ENCODE measurements around the gene STIMATE.

Gene STIMATE

DNA sequence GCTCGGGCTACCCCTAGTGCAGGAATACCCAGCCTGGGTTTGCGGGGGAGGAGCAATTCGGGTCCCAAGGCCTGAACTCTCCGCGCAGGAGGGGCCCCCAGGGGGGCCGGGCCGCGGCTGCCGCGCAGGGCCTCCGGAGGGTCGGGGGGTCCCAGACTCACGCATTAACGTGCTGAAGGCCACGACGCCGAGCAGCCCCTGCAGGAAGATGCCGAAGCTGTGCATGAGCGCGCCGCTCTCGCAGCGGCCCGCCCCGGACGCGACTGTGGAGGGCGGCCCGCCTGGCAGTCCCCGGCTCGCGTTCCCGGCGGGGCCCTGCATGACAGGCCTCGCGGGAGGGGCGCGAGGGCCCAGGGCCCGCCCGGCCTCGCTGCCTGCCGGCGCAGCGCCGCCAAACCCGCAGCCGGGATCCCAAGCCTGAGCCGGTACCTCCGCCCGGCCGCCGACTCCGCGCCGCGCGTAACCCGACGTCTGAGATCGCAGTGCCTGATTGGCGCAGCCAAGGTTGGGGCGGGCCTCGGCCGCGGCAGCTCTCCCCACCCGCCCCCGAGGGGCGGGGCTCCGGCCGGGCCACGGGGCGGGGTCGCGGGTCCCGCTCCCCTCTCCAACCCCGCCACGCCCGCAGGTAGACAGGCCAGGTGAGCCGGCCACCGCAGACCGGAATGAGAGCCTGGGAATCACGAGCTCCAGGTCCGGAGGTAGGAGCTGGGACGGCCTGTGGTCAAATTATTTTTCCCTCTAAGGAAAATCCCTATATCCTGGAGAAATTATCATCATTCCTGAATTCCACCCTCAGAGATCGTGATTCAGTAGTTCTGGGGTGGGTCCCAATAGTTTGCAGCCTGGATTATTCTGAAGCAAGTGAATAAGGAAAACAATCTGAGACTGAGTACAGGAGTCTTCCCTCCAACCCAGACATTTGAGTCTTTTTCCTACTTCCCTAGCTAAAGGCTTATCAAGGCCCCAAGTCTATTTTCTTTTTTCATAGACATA is at the start of gene STIMATE:
Gene STIMATE, minus strand, starts transcription at position 419 of the 993 bp plus-strand sequence. Its CDS starts 98 bp downstream, at position 321.
- peak; percentile 82 for DNase-seq (ENCODE audit: low spot score)

DNA sequence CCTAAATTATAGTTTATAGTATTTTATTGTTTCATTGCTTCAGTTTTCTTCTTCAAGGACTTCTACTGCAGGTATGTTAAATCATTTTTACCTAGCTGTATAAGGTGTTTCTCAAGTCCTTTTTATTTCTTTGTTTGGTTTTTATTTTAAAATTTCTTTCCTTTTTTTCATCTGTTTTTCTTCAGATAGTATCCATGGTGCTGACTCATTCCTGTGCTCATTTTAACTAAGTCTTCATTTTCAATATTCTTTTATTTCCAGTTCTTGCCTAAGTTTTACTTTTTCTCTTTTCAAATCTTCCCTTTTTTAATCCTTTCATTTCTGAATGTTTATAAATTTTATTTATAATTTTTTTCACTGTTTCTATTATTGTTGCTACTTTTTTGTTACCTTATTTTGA is 42.3 kb upstream of the STIMATE start:
- no peak for DNase-seq (ENCODE audit: low spot score)

DNA sequence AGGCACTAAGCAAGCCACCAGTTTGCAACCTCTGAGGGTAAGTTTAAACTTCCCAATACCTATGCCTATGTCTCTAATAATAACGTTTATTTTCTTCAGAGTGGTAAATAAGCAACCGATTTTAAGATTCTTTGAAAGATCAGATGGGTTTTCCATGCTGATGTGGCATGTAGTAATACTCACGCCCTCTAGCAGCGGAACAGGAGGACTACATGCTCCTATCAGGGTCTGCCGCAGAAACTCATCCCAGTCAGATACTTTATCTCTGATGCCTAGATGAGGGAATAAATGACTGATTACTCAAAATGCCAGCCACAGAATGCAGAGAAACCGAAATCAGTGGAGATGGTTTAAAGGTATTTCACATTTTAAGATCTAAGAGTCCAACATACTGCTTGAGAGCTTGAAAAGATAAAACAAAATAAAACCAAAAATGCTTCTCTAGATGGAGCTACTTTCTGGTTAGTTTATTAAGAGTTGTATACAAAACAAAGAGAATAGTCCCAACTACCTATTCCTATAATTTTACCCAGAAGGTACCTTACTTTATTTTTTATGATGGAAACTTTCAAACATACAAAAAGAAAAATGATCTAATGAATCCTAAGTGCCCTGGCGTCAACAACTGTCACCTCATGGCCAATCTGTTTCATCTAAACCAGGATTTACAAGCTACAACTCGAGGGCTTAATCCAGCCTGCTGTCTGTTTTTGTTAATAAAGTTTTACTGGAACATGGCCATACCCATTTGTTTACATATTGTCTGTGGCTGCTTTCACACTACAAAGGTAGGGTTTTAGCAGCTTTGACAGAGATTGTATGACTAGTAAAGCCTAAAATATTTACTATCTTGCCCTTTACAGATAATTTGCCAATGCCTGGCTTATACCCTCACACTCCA is 37.5 kb upstream of the STIMATE start:
- DNase-seq (ENCODE audit: low spot score) = peak; percentile 76

DNA sequence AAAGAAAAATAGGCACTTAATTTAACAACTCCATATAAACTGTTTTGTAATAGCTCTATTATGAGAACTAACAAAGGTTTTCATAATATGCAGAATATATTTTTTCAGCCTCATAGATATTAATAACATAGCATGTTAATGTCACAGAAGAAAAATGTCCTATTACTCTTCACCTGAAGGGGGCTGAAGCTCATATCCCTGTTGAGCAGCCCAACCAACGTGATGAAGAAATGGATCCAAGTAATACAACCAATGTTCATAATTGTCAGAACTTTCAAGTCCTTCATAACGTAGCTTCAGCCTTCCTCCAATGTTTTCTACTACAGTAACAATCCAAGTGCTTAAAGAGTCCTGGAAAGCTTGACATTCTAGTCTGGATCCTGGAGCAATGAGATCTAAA is 34.5 kb upstream of the STIMATE start:
- no peak for DNase-seq (ENCODE audit: low spot score)

DNA sequence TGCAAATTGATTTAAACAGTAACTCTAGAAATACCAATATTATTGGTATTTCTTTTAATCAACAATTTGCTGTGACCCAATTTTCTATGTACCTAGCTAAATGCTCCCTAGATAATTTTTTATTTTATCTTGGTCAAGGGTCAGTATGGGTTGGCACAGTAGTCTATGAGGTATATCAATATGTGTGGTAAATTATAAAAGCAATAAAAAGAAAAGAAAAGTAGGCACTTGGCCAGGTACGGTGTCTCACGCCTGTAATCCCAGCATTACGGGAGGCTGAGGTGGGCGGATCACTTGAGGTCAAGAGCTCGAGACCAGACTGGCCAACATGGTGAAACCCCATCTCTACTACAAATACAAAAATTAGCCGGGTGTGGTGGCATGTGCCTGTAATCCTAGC is 34.0 kb upstream of the STIMATE start:
- DNase-seq (ENCODE audit: low spot score) = no peak

DNA sequence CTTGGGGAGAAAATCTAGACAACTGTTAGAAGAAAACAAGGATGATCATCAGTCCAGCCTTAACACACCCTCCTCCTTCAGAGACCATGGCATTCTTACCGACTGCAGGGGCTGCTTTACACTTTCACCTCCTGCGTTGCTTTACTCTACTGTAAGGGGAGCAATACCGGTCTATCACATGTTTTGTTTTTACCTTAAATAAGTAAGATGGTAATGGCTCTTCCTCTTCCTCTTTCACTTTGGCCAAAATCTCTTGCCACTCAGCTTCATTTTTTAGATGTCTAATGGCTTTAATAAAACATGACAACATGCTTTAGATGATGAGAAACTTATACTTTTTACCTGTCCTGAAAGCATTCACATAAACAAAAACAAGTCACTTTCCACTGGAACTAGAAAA is 33.4 kb upstream of the STIMATE start:
- DNase-seq (ENCODE audit: low spot score) = no peak

DNA sequence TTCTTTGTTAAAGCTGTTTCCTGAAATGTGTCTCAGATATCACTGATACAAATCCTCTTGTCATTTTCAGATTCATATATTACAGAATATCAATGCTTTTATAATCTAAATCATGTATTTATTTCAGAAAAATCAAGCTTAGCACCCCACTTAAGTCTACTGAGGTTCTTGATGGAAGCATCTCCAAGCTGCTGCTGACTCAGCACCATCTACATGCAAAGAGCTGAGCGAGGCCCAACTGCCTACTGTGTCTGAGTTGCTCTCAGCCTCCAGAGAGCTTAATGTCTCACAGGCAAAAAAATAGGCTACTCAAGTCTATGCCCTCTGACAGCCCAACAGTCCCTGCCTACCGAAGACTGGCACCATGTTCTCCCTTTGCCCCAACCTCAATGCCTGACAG is 29.2 kb upstream of the STIMATE start:
- no peak for DNase-seq (ENCODE audit: low spot score)

DNA sequence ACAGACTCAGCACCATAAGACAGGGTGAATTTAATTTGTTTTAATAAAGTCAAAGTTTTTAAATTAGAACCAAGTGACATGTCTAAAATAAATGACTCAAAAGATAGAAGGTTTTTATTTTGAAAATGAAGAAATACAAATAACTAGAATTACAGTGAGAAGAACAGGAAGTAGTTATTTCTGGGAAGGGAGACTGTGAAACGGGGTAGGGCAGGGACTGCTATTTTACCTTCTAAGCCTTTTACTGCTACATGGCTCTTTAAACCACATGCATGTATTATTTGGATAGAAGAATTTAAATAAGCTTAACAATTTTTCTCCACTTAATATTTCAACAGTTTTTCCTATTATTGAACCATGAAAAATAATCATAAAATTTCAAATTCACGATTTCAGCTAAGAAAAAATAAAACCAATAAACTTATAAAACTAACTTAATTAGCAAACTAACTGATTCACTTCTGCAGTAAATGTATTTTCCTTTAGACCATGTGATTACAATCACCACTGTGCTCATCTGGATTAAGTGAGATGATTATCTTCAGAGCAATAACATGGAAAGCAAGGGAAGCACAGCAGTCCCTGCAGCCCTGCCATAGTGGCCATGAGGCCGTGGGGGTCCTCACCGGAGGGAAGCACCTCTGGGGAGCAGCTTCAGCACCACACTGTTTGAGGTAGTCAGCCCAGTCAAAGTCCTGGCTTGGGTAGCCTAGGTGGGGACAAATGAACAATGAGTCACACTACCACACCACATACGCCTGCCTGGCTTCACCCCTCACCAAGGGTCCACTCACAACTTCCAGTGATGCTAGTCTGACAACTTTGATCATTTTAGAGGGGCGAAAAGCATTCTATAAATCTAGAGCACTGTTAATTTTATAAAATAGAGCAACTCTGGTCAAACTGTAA is 28.3 kb upstream of the STIMATE start:
- DNase-seq (ENCODE audit: low spot score) = no peak

DNA sequence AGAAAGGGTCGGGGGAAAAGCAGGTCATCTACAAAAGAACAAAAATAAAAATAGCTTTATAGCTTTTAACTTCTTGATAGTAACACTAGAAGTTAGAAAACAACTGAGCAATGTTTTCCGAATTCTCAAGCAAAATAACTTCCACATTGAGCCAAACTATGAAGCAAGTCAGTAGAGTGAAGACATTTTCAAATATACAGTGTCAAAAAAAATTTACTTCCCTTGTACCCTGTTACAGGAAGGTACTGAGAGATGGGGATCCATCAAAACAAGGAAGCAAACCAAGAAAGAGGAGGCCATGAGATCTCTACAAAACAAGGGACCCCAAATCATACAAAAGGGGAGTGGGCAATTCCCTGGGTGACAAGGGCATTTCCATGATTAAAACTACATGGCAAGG is 26.6 kb upstream of the STIMATE start:
- no peak for DNase-seq (ENCODE audit: low spot score)

DNA sequence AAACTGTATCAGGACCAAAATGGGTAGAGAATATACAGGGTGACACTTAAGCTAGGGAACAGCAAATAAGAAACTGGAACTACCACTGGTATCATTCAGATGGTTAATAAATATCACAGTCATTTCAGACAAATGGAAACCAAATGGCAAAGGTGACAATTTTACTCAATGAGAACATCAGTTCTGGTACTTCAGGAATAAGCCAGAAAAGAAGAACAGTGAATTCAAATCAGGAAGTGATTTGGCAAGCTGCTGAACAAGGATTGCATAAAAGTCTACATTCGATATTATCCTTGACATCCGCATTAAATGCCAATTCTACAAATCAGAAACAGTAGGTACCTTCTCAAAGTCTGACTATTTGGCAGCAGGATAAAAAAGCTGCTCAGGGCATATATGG is 23.5 kb upstream of the STIMATE start:
- DNase-seq (ENCODE audit: low spot score) = peak; percentile 22

DNA sequence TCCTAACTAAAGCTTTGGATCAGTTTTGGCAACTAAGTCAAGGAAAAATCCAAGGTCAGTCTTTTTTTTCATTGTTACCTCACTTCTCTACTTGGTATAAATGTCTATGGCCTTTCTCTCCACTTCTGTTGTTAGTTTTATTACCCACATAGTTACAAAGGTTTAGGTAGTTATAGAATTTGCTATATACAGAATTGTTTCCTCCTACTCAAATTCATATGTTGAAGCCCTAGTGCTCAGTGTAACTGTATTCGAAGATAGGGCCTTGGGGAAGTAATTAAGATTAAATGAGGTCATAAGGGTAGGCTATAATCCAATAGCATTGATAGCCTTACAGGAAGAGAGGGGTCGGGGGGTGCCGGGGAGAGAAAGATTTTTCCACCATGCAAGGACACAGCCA is 19.7 kb upstream of the STIMATE start:
- DNase-seq (ENCODE audit: low spot score) = no peak

DNA sequence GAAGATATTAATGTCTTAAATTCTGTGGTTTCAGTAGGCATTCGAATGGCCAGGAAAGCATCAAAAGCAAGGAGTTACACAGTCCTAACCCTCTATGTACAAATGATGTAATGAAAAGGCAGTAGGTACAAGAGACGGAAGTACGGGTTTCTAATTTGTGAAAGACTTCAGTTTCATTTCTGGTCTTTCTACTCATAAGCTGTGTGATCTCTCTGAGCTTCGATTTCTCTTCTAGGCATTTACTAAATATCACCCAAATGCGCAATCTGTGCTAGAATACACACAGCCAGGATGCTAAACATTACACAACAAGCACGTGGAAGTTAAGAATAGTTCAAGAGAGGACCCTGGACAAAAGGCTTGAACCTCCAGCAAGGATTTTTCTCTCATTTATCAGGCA is 17.9 kb upstream of the STIMATE start:
- DNase-seq (ENCODE audit: low spot score) = peak; percentile 28

DNA sequence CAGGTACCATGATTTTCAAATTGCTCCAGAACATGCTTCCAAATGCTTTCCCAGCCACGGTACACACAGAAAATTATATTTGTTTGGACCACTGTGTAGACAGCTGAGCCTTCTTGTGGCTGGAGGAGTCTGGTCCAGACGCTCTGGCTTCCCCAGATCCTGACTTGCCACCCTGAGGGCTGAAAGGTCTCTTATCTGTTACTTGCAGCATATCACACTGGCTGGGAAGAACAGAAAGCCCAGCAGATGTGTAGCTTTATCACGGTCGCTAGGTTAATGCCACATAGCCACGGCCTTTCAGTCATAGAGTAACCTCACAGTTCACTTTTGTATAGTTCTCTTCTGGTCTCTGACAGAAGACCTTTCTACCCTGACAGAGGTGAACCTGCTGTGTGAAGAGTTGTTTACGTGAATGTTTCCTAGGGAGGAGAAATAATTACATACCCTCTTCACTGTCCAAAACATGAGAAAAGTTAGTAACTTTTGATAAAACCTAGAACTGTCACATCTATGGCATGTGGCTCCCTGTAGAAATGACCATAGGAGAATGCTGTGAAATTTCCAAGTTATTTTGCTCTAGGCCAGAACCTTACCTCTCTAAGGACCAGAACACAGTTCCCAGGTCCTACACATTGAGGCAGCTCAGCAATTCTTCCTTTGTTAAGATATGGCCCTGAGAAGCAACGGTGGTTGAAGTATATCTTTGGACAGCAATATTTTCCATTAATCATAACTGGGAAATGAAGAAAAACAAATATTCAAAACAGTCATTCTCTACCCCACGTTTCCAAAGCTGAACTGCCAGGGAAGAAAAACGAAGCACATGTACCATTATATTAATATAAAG is 15.8 kb upstream of the STIMATE start:
- DNase-seq (ENCODE audit: low spot score) = no peak

DNA sequence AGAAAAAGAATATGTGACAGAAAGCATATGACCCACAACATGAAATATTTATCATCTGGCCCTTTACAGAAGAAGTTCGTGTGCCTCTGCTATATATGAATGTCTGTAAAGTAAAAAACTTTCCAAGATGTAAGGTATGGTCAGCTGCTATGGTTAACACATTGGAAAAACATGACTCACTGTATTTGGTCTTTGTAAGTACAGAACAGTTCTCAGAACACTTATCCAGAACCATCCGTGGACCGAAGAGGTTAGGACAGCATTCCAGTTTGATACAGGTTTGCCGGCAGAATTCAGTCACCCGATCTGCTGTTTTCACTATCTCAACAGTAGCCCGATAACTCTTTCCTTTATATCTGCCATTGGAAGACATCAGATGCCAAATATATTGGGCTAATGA is 13.5 kb upstream of the STIMATE start:
- DNase-seq (ENCODE audit: low spot score) = no peak

DNA sequence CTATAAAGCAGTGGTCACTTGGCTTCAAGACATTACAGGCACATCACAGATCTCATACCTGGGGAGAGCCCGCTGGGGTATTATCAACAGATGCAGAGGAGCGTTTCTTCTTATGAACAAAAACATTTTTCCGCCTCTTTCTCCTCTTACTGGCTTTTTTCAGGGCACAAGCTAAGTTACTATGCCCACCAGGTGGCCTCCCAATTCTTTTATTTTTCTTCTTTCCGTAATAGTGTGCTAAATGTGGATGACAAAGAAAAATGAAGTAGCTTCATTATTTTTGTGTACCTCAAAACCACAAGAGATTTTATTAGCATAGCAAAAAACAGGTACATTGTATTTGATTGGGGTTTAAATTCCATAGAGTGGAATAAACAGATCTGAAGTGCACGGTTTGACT is 10.1 kb upstream of the STIMATE start:
- DNase-seq (ENCODE audit: low spot score) = no peak

DNA sequence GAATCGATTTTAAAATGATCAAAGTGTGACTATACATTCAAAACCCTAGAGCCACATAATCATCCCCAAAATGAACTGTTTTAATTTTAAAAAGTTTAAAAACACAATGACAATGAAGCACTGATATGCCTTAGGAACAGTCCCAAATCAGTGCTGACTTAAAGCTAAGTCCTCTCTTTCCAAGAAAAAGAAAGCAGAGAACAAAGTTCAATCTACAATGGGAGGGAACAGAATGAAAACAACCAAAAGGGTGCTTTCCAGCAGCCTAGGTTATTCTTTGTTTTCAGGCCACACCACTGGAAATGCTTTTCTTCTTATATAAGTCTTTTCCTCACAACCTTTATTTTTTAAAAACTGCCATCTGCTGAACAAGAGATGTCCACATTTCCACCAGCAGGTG is 7.2 kb upstream of the STIMATE start:
- DNase-seq (ENCODE audit: low spot score) = no peak

DNA sequence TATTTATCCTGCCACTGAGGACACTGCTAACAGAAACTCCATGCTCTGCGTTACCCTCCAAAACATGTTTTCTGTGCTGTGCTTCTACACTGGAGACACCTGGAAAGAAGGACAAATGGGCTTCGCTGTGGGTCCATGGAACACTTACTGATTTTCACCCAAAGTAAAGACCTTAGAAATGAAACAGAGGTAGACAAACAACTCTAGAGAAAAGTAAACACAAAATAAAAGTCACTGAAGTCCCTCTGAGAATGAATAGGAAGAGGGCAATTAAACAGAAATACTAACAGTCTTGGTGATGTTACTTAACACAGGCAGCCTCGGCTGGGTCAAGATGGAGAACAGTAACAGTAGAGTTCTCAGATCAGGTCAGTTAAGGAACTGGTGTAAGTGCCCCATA is 6.7 kb upstream of the STIMATE start:
- no peak for DNase-seq (ENCODE audit: low spot score)

DNA sequence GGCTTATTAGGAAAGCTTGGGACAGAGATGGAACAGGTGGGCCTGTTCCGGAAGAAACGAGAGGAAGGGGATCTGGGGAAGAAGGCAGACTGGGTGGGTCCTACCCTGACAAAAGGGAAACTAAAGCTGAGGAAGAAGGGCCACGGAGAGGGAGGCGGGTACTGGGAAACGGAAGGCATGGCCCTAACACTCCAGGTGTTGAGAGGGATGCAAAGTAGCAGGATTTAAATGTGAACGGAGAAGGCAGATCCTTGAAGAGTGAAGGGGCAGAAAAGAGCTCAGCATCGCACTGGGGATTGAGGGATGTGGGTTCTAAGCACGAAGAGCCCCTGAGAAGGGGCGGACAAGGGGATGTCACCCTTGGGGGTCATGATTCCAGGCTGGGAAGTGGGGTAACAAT is 735 bp downstream of the STIMATE start:
- no peak for DNase-seq (ENCODE audit: low spot score)

DNA sequence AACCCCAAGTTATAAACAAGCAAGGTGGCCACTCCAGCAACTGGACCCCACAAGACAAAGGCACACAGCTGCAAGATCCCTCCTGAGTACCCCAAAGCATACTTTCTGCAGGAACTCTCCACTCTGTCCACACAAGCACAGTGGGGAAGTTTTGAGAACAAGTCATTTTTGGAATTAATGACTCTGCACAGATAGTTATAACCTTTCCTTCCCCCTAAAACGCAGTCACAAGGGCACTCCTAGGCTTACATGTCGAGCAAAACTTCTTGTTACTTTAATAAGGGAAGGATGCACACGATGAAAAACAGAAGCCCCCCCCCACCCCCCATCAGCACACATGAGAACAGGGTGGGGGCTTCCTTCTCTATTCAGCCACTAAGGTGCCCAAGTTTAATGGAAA is 1.2 kb downstream of the STIMATE start:
- DNase-seq (ENCODE audit: low spot score) = no peak

DNA sequence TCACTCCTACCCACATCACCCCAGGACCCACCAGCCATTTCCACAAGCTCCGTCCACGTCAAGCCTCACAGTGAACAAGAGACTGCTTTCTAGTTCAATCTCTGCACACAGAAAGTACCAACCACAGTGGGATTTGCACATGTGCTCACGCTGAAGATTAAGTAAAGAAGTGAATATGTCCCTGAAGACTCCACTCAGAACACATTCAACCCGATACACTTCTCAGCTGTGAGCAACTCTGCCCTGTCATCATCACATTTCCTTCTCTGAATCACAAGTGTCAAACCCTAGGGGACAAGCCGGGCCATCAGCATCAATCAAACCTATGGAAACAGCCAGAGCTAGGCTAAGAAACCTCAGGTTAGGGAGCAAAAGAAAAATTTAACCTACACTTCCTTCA is 1.9 kb downstream of the STIMATE start:
- no peak for DNase-seq (ENCODE audit: low spot score)

DNA sequence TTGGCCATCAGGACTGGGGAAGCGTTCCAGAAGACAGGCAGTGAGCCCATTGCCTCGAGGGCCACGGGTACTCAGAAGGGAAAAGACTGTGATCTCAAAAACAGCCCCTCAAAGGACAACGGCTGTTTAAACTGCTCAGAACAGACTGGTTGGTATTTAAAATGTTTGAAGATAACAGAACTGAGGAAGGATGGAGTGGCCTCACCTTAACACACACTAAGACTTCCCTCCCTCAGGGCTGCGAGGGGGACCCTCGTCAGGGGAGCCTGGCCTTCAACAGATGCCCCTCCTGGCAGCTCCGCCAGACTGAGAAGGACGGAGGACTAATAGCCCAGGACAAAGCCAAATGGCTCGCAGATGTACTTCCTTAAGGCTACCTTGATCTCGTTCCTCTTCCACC is 2.6 kb downstream of the STIMATE start:
- no peak for DNase-seq (ENCODE audit: low spot score)
